ENCODE data around the gene CLCN3.

The CLCN3 gene

DNA sequence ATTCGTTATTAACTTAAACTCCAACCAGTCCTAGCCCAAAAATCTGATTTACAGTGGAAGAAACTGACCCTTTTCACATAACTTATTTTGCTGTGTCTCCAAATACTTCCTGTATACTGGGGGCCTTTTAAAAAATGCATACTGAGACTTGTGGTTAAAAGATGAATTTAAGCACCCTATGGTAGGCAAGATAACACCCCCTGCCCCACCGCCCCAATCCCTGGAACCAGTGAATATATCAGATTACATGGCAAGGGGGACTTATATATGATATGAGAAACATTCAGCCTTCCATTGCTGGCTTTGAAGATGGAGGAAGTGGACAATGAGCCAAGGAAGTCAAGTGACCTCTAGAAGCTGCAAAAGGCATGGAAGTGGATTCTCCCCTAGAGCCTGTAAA, 3.1 kb upstream of the CLCN3 start:
- H3K4me3 ChIP-seq (ENCODE audit: low read depth, low read length, poor library complexity, severe bottlenecking): no peak overlapping the region
- H3K27me3 ChIP-seq (ENCODE audit: insufficient read depth, low read length): no peaks in the 10 kb centered on the region
- H3K4me2 ChIP-seq (ENCODE audit: low read length): no peak overlapping the region
- no peaks in the 10 kb centered on the region for H3K9me3 ChIP-seq (ENCODE audit: low read length)
- no peak overlapping the region for H3K27ac ChIP-seq (ENCODE audit: low read depth, low read length, poor library complexity, severe bottlenecking)
- H2AFZ ChIP-seq (ENCODE audit: low read length): no peak overlapping the region
- H3K9me2 ChIP-seq (ENCODE audit: low read depth, low read length): no peaks in the 10 kb centered on the region
- H3K79me2 ChIP-seq (ENCODE audit: insufficient read depth, low read length): peaks cover 18% of the 10 kb centered on the region
- no peaks in the 10 kb centered on the region for H3F3A ChIP-seq (ENCODE audit: insufficient read depth, low read length)
- no peak overlapping the region for H3K9ac ChIP-seq (ENCODE audit: low read length)
- no peaks in the 10 kb centered on the region for H4K20me1 ChIP-seq (ENCODE audit: insufficient read depth, low read length)
- peaks cover 25% of the 10 kb centered on the region for H3K4me1 ChIP-seq (ENCODE audit: insufficient read depth, low read length, severe bottlenecking)
- TF ChIP-seq, protein P1, sequence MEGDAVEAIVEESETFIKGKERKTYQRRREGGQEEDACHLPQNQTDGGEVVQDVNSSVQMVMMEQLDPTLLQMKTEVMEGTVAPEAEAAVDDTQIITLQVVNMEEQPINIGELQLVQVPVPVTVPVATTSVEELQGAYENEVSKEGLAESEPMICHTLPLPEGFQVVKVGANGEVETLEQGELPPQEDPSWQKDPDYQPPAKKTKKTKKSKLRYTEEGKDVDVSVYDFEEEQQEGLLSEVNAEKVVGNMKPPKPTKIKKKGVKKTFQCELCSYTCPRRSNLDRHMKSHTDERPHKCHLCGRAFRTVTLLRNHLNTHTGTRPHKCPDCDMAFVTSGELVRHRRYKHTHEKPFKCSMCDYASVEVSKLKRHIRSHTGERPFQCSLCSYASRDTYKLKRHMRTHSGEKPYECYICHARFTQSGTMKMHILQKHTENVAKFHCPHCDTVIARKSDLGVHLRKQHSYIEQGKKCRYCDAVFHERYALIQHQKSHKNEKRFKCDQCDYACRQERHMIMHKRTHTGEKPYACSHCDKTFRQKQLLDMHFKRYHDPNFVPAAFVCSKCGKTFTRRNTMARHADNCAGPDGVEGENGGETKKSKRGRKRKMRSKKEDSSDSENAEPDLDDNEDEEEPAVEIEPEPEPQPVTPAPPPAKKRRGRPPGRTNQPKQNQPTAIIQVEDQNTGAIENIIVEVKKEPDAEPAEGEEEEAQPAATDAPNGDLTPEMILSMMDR (IDR thresholded peaks at IDR 0.05; ENCODE audit: low read length): no peak
- no peak for TF ChIP-seq EZH2 (IDR thresholded peaks at IDR 0.05; ENCODE audit: borderline replicate concordance, low read length)
- H3K36me3 ChIP-seq (ENCODE audit: insufficient read depth, low read length): no peaks in the 10 kb centered on the region

DNA sequence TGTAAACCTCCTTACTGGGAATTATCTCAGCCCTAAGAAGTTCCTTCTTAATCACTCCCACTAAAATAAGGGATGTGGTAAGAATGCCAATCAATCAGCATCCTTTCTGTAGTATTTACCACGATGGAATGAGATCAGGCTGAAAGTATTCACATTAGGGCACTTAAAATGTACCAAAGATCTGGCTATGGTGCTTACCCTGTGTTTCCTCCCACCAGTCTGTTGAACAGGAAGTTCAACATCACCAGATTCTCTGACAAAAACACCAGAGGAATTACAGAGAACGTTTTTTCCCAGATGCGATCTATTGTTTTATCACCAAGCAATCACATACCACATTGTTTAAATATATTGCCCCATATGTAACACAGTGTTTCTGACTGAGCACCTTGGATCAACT, 2.1 kb upstream of the CLCN3 start:
- Histone ChIP-seq H3K9me2 (ENCODE audit: low read depth, low read length) (no peaks in the 10 kb centered on the region), H3K9ac (ENCODE audit: low read length) (no peak overlapping the region), H3K4me3 (ENCODE audit: low read depth, low read length, poor library complexity, severe bottlenecking) (no peak overlapping the region), H3F3A (ENCODE audit: insufficient read depth, low read length) (no peaks in the 10 kb centered on the region), H4K20me1 (ENCODE audit: insufficient read depth, low read length) (no peaks in the 10 kb centered on the region), H2AFZ (ENCODE audit: low read length) (no peak overlapping the region), H3K27ac (ENCODE audit: low read depth, low read length, poor library complexity, severe bottlenecking) (no peak overlapping the region), H3K9me3 (ENCODE audit: low read length) (no peaks in the 10 kb centered on the region), H3K79me2 (ENCODE audit: insufficient read depth, low read length) (peaks cover 28% of the 10 kb centered on the region), H3K27me3 (ENCODE audit: insufficient read depth, low read length) (no peaks in the 10 kb centered on the region), H3K4me2 (ENCODE audit: low read length) (no peak overlapping the region), H3K4me1 (ENCODE audit: insufficient read depth, low read length, severe bottlenecking) (peaks cover 29% of the 10 kb centered on the region), H3K36me3 (ENCODE audit: insufficient read depth, low read length) (no peaks in the 10 kb centered on the region)
- TF ChIP-seq EZH2 (IDR thresholded peaks at IDR 0.05; ENCODE audit: borderline replicate concordance, low read length): no peak
- TF ChIP-seq, protein P1 (IDR thresholded peaks at IDR 0.05; ENCODE audit: low read length): no peak

DNA sequence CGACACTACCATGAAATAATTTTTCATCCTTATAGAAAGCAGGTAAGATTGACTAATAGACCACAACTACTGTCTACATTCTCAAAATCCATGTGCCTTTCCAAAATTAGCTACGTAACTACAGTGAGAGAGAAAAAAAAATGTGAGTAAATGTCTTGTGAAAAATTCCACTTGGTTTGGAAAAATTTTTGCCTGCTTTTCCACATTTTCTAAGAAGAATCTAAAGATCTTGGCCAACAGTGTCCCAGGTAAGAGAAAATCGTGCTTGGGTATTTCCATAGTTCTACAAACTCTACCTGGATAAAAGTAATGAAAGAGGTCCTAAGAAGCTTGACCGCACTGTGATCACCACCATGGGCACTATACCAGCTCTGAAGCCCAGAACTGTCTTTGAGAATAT, 1.4 kb upstream of the CLCN3 start:
- no peak overlapping the region for H2AFZ ChIP-seq (ENCODE audit: low read length)
- peak overlapping the region; percentile 82 for H3K4me2 ChIP-seq (ENCODE audit: low read length)
- no peak overlapping the region for H3K9ac ChIP-seq (ENCODE audit: low read length)
- H3K36me3 ChIP-seq (ENCODE audit: insufficient read depth, low read length): no peaks in the 10 kb centered on the region
- peak overlapping the region; percentile 88 for H3K4me3 ChIP-seq (ENCODE audit: low read depth, low read length, poor library complexity, severe bottlenecking)
- TF ChIP-seq, protein P1 (IDR thresholded peaks at IDR 0.05; ENCODE audit: low read length): no peak
- TF ChIP-seq EZH2 (IDR thresholded peaks at IDR 0.05; ENCODE audit: borderline replicate concordance, low read length): no peak
- H3K4me1 ChIP-seq (ENCODE audit: insufficient read depth, low read length, severe bottlenecking): peaks cover 29% of the 10 kb centered on the region
- no peaks in the 10 kb centered on the region for H3F3A ChIP-seq (ENCODE audit: insufficient read depth, low read length)
- H3K79me2 ChIP-seq (ENCODE audit: insufficient read depth, low read length): peaks cover 35% of the 10 kb centered on the region
- no peaks in the 10 kb centered on the region for H3K9me3 ChIP-seq (ENCODE audit: low read length)
- no peaks in the 10 kb centered on the region for H3K27me3 ChIP-seq (ENCODE audit: insufficient read depth, low read length)
- H3K27ac ChIP-seq (ENCODE audit: low read depth, low read length, poor library complexity, severe bottlenecking): peak overlapping the region; percentile 86
- H3K9me2 ChIP-seq (ENCODE audit: low read depth, low read length): no peaks in the 10 kb centered on the region
- no peaks in the 10 kb centered on the region for H4K20me1 ChIP-seq (ENCODE audit: insufficient read depth, low read length)
